Right renal cortex interstitium (tissue), 3 donors: Measurements from ENCODE around the gene OR51I1. TPM values are rescaled to one million over a fixed set of nuclear protein-coding genes. Genes with fewer than 3 reads are reported as not detected.

Source experiments
- polyA plus RNA-seq, 3 donors: library from polyadenylated mRNA; unstranded; fragments of 120-200 nt; gene quantifications; one replicate each; pipeline ENCODE4 v1.2.1, GENCODE V29; 2013; ENCODE audit not compliant: insufficient read length in 3 of 3

The OR51I1 gene
- polyA plus RNA-seq, 3 donors, result not detected

Other genes starting within 250 kb of the OR51I1 start
- gene OR51V1, start 240.8 kb downstream of the OR51I1 start, polyA plus RNA-seq, result not detected
- 100 to 1,000 TPM; 146 to 221 (median 152) TPM for gene HBB, start 214.4 kb downstream of the OR51I1 start, polyA plus RNA-seq
- 1 to 10 TPM; 1.9 to 2.2 (median 2.1) TPM for gene HBD, start 207.0 kb downstream of the OR51I1 start, polyA plus RNA-seq
- gene HBG1, start 191.7 kb downstream of the OR51I1 start, polyA plus RNA-seq, result 1 to 10 TPM; 3.5 to 6.3 (median 5.8) TPM
- gene HBG2, start 186.7 kb downstream of the OR51I1 start, polyA plus RNA-seq, result 1,000 to 10,000 TPM; 2,105 to 2,538 (median 2,461) TPM
- gene HBE1, start 171.6 kb downstream of the OR51I1 start, polyA plus RNA-seq, result 10 to 100 TPM in 1 of 3 donors, 1 to 10 TPM in 2; 7.4 to 13.8 (median 8.1) TPM
- gene OR51B4, start 139.6 kb downstream of the OR51I1 start, polyA plus RNA-seq, result under 1 TPM in 1 of 3 donors, not detected in 2; 0.22 TPM
- not detected for gene OR51B2, start 117.2 kb downstream of the OR51I1 start, polyA plus RNA-seq
- gene OR51B5, start 98.0 kb downstream of the OR51I1 start, polyA plus RNA-seq, result under 1 TPM; 0.14 to 0.49 (median 0.14) TPM
- not detected for gene OR51B6, start 90.0 kb downstream of the OR51I1 start, polyA plus RNA-seq
- not detected for gene OR51M1, start 57.7 kb downstream of the OR51I1 start, polyA plus RNA-seq
- not detected for gene OR51Q1, start 19.4 kb downstream of the OR51I1 start, polyA plus RNA-seq
- gene OR51I2, start 7.8 kb upstream of the OR51I1 start, polyA plus RNA-seq, result not detected
- gene OR52D1, start 47.2 kb upstream of the OR51I1 start, polyA plus RNA-seq, result not detected
- not detected for gene UBQLN3, start 68.4 kb upstream of the OR51I1 start, polyA plus RNA-seq
- under 1 TPM; 0.43 to 0.57 (median 0.43) TPM for gene UBQLNL, start 75.2 kb upstream of the OR51I1 start, polyA plus RNA-seq
- gene OR52H1, start 107.0 kb upstream of the OR51I1 start, polyA plus RNA-seq, result not detected
- not detected for gene OR52B6, start 139.4 kb upstream of the OR51I1 start, polyA plus RNA-seq
- 10 to 100 TPM; 15.8 to 64.3 (median 50.1) TPM for gene TRIM6, start 155.1 kb upstream of the OR51I1 start, polyA plus RNA-seq
- gene TRIM34, start 183.5 kb upstream of the OR51I1 start, polyA plus RNA-seq, result 10 to 100 TPM in 1 of 3 donors, 1 to 10 TPM in 2; 6.7 to 11.4 (median 8.8) TPM
- gene TRIM5, start 243.6 kb upstream of the OR51I1 start, polyA plus RNA-seq, result 10 to 100 TPM; 35.7 to 44.1 (median 44.0) TPM
- 1 to 10 TPM; 7.0 to 9.9 (median 7.3) TPM for gene TRIM22, start 248.3 kb upstream of the OR51I1 start, polyA plus RNA-seq